ENCODE results near the gene FOXL2. TPM values are rescaled to one million over a fixed set of nuclear protein-coding genes. Genes with fewer than 3 reads are reported as not detected.

FOXL2 gene
- total and polyA plus RNA-seq, 9 of the 15 experiments (the other 6 are each of a cell fraction or from before 2014, with no cell fraction given): 0.27 to 22.1 (median 3.2) TPM

DNA sequence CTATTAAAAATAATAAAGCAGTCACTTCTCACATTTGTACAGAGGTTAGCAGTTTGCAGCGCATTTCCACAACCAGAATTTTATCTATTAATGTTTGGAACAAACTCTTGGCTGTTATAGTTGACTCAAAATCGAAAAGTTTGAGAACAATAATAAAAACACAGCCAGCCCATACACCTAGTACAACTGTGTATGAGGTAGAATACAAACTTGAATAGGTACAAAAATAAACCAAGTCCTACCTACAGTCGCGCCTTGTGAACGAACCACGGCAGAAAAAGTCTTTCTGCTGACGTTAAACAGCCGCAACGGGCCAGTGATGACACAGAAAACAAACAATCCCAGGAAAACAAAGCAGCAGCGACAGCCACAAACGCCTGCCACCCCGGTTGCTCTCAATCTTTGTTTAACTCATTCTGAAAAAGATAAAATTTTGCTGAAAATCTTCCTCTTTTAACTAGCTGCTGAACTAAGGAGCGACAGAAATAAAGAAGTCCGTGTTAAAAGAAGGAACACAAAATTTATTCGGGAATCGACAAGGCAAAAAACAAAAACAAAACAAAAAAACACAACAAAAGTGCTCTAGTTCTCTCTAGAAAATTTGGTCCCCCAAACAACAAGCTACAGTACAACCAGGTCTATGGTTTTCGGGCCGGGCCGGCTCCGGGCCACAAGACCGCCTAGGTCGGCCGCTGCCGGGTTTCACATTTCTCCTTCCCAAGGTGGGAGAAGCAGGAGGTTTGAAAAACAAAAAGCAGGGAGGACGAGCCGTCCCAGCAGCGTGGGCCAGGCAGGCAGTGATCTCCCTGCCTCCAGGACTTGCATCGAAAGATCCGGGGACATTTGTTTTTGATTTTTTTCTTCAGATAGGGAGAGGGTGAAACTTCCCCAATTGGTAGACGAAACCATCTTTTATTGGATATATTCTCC lies 2.9 kb downstream of the FOXL2 start (continued):
- TF ChIP-seq STAT5A (IDR thresholded peaks at IDR 0.05; ENCODE audit: borderline replicate concordance, low read length) (no peak), FOXK2 (conservative IDR thresholded peaks at IDR 0.05 in 1 of 2, IDR thresholded peaks at IDR 0.05 in 1 of 2; ENCODE audit: low read depth in 2 of 2) (peak; percentile 14 to 50; a peak in 2 of 4 replicates), RBBP5 (IDR thresholded peaks at IDR 0.05; ENCODE audit: borderline replicate concordance, insufficient read depth, low read length, poor library complexity, severe bottlenecking) (peak; percentile 11), MXI1 (IDR thresholded peaks at IDR 0.05; ENCODE audit: low read depth, low read length) (no peak), SMARCE1 (IDR thresholded peaks at IDR 0.05) (no peak; the same call in 1 of the 2 replicates), FOXA3 (CRISPR knock-in tag; conservative IDR thresholded peaks at IDR 0.05 in 1 of 2, IDR thresholded peaks at IDR 0.05 in 1 of 2) (0 out of 4 replicates have a peak, but pooled peaks of 1 of the 2 experiments have one; percentile 32), BRD9 (IDR thresholded peaks at IDR 0.05; ENCODE audit: low read depth, partially characterized antibody) (peak; percentile 35), ZNF717 (CRISPR knock-in tag; IDR thresholded peaks at IDR 0.05) (no peak), FOXK1 (CRISPR knock-in tag; IDR thresholded peaks at IDR 0.05; ENCODE audit: borderline replicate concordance) (no peak), MTA2 (IDR thresholded peaks at IDR 0.05; ENCODE audit: low read depth) (no peak), TRIM25 (IDR thresholded peaks at IDR 0.05; ENCODE audit: borderline replicate concordance) (no peak), GATAD2A (IDR thresholded peaks at IDR 0.05) (0 out of 2 replicates have a peak, but pooled peaks have one; percentile 22), SMAD3 (CRISPR knock-in tag; conservative IDR thresholded peaks at IDR 0.05) (no peak), POLR2H (tag; IDR thresholded peaks at IDR 0.05; ENCODE audit: low read depth) (peak; percentile 63; the same call in 1 of the 2 replicates), ZNF561 (CRISPR knock-in tag; conservative IDR thresholded peaks at IDR 0.05) (no peak)
- TF ChIP-seq, protein P1, sequence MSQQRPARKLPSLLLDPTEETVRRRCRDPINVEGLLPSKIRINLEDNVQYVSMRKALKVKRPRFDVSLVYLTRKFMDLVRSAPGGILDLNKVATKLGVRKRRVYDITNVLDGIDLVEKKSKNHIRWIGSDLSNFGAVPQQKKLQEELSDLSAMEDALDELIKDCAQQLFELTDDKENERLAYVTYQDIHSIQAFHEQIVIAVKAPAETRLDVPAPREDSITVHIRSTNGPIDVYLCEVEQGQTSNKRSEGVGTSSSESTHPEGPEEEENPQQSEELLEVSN (IDR thresholded peaks at IDR 0.05; ENCODE audit: borderline replicate concordance in 1 of 2, extremely low read depth in 1 of 2, insufficient read depth in 1 of 2, insufficient read length in 1 of 2, low read depth in 1 of 2, low read length in 1 of 2, poor library complexity in 1 of 2, severe bottlenecking in 1 of 2): peak in 1 of 2 experiments; percentile 59
- TF ChIP-seq, protein P2, sequence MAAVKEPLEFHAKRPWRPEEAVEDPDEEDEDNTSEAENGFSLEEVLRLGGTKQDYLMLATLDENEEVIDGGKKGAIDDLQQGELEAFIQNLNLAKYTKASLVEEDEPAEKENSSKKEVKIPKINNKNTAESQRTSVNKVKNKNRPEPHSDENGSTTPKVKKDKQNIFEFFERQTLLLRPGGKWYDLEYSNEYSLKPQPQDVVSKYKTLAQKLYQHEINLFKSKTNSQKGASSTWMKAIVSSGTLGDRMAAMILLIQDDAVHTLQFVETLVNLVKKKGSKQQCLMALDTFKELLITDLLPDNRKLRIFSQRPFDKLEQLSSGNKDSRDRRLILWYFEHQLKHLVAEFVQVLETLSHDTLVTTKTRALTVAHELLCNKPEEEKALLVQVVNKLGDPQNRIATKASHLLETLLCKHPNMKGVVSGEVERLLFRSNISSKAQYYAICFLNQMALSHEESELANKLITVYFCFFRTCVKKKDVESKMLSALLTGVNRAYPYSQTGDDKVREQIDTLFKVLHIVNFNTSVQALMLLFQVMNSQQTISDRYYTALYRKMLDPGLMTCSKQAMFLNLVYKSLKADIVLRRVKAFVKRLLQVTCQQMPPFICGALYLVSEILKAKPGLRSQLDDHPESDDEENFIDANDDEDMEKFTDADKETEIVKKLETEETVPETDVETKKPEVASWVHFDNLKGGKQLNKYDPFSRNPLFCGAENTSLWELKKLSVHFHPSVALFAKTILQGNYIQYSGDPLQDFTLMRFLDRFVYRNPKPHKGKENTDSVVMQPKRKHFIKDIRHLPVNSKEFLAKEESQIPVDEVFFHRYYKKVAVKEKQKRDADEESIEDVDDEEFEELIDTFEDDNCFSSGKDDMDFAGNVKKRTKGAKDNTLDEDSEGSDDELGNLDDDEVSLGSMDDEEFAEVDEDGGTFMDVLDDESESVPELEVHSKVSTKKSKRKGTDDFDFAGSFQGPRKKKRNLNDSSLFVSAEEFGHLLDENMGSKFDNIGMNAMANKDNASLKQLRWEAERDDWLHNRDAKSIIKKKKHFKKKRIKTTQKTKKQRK (IDR thresholded peaks at IDR 0.05; ENCODE audit: borderline replicate concordance, low read depth, low read length): no peak
